DMS53 treated with DMSO at 0.1 percent for 48 hours (cell line): ENCODE data around the gene LLGL1.

Experiments
- DNase-seq: peaks from one replicate; lab custom pipeline; 2025; ENCODE audit not compliant: unreplicated experiment; lab: John Stamatoyannopoulos, UW

The LLGL1 gene

DNA sequence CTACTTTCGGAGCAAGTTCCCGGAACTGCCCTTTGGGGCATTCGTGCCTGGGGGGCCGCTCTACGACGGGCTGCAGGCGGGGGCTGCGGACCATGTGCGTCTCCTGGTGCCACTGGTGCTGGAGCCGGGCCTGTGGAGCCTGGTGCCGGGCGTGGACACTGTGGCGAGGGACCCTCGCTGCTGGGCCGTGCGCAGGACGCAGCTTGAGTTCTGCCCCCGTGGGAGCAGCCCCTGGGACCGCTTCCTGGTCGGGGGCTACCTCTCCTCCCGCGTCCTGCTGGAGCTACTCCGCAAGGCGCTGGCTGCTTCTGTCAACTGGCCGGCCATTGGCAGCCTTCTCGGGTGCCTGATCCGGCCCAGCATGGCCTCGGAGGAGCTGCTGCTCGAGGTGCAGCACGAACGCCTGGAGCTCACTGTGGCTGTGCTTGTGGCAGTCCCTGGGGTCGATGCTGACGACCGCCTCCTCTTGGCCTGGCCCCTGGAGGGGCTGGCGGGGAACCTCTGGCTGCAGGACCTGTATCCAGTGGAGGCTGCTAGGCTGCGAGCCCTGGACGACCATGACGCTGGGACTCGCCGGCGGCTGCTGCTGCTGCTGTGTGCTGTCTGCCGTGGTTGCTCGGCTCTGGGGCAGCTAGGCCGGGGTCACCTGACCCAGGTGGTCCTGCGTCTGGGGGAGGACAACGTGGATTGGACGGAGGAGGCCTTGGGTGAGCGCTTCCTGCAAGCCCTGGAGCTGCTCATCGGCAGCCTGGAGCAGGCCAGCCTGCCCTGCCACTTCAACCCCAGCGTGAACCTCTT lies 38.6 kb downstream of the LLGL1 start:
- DNase-seq, result no peak

DNA sequence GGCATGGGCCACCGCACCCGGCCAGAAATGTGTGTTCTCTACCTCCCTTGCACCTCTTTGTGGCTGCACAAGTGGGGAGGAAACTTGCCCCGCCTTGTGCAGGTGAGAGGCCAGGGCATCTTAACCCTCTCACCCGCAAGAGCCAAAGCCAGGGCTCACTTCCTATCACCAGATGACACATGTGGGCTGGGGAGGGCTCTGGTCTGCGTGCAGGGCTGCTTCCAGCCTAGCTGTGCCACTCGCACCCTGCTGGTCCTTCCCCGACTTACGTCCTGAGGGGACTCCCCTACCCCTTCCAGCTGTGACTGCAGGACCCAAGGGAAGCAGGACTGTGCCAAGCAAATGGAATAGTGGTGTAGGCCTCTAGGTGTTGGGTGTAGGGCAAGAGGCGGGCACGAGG lies 41.9 kb downstream of the LLGL1 start:
- no peak for DNase-seq

DNA sequence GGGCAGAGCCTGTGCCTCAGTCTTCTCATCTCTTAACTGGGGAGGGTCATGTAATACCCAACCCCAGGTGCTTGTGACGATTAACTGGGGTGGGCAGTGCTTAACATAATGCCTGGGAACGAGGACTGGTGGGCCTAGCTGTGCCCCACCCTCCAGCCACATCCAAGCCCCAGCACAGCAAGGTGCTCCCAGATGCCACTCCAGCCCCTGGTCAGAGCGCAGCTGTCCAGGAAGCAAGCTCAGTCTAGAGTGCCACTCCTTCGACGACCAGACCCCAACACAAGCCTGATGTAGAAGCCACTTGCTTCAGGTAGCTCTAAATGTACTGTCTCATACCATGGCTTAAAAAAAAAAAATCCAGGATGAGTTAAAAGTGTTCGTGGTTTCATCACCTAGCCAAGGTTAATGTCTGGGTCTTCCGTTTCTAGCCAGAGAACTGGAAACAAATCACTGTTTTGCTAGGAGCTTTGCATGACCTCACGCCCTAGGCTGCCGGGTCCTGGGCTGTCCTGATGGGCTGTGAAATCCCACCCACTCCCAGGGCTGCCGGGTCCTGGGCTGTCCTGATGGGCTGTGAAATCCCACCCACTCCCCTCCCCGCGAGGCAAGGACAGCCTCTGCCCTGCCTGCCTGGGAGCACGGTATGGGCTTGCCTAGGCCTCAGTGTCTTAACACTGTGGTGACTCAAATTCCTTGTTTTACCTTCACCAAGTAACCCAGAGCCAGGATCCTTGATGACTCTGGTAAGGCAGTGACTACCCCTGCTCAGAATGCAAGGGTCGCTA lies 42.7 kb downstream of the LLGL1 start:
- no peak for DNase-seq

DNA sequence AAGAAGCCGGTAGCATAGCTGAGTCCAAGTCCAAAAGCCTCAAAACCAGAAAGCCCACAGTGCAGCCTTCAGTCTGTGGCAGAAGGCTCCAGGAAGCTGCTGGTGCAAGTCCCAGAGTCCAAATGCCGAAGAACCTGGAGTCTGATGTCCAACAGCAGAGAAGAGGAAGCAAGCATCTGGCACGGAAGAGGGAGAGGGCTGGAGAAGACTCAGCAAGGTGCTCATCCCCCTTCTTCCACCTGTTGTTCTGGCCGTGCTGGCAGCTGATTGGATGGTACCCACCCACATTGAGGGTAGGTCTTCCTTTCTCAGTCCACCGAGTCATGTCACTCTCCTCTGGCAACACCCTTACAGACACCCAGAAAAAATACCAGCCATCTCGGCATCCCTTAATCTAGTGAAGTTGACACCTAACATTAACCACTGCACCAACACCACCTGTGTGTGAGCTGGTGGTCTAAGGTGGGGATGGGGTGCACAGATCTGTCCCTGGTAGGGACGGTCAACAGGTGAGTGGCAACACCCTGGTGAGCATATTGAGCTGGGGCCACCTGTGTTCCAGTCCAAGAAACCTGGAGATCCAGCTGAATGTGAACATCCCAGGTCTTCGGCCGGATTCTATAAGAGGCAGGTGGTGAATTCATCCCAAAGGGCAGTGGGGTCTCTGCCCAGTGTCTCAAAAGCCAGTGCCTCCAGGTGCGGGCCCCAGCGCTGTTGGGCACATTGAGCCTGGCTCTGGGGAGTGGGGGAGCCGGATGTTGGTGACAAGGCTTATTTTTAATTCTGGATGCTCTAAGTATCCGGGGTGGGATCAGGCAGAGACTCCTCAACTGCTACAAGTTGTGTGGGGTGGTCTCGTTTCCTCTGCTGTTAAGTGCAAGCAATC lies 44.9 kb downstream of the LLGL1 start:
- no peak for DNase-seq

DNA sequence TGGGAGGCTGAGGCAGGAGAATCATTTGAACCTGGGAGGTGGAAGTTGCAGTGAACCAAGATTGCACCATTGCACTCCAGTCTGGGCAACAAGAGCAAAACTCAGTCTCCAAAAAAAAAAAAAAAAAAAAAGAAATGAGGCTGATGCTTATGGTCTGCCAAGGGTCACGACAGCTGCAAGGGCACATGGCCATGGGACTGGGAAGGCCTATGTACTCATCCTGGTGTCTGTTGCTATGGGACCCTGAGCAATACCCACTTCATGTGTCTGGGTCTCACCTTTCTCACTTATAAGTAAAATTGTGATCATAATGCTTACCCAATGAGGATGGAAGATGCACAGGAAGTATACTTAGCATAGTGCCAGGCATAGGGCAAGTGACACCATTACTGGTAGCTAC lies 51.6 kb downstream of the LLGL1 start:
- DNase-seq, result no peak

DNA sequence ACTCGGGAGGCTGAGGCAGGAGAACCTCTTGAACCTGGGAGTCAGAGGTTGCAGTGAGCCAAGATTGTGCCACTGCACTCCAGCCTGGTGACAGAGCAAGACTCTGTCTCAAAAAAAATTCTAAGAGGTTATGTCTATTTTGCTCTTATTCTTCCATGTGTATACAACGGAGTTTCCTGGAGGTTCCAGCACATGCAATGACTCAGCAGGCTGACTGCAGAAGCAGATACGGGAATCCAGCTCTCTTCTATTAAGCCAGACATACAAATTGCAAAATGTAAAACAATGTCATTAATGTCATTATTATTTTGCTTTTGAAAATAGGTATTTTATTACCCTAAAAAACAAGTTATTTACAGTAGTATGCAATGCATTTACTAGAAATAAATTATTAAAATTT lies 53.4 kb downstream of the LLGL1 start:
- DNase-seq, result no peak

DNA sequence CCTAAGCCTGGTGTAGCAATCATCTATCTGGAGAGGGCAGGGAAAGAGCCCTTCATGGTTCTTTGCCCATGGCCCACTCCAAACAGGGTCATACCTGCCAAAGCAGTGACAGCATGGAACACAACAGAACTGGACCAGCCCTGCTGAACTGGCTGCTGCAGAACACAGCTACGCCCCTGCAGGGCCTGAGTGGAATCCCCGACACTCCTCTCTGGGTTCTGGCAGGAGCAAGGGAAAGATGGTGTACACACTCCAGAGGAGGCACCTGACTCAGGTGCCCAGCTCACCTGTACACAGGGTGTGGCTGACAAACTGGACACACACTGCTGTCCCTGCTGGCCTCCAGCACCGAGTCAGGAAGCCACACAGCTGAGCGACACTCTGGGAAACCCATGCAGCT lies 54.8 kb downstream of the LLGL1 start:
- no peak for DNase-seq

DNA sequence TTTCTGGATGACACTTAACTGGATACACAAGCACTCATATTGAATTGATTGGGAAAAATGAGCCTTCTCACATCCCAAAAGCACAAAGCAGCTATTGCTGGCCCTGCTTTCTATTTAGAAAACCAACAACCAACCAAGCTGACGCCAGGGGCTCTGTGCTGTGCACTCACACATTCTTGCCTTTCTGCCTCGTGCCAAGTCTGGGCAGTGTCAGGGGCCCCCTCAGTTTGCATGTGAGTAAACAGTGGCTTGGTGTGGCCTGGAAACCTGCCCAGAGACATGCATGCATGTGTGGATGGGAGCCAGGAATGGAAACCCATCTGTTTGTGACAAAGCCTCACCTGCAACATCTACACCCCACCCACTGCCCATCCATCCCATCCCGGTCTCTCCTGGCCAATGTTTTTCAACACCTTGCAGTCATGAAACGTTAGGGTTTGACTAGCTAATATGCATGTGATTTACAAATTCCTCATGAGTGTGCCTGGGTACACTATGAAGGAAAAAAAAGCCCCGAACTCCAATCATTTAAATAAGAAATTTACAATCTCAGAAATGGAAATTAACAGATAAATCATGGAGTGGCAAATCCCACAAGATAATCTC lies 55.4 kb downstream of the LLGL1 start:
- no peak for DNase-seq

DNA sequence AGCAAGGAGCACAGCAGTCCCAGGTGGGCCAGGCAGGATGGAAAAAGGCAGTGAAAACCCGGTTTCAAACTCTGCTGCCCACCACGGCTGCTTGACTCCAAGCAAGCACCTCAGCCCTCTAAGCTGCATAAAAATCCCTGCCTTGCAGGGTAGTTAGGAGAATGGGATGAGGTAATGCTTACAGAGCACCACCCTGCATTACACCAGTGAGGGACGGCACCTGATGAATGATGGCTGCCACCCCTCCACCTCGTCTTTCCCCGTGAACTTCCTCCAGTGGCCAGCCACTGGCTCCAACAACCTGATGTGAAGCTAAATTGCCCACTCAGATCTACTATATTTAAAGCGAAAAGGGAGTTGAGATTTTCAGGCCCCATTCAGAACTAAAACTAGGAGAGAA lies 56.4 kb downstream of the LLGL1 start:
- no peak for DNase-seq

DNA sequence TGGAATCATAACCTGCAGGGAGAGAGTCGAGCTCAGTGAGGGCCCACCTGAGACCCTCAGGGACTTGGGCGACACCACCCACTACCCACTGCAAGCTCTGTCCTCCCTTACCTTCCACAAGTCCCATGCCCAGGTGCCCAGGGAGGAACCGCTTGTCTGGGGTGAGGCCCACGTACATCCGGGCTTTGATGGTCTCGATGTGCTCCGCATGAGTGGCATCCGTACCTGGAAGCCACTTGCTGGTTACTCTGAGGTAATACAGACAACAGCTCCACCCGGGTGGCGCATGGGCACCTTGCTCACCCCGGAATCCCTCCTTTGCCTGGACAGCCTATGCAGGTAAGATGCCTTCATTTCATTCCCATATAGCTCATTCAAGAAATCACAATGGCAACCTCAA lies 59.9 kb downstream of the LLGL1 start:
- DNase-seq, result no peak

DNA sequence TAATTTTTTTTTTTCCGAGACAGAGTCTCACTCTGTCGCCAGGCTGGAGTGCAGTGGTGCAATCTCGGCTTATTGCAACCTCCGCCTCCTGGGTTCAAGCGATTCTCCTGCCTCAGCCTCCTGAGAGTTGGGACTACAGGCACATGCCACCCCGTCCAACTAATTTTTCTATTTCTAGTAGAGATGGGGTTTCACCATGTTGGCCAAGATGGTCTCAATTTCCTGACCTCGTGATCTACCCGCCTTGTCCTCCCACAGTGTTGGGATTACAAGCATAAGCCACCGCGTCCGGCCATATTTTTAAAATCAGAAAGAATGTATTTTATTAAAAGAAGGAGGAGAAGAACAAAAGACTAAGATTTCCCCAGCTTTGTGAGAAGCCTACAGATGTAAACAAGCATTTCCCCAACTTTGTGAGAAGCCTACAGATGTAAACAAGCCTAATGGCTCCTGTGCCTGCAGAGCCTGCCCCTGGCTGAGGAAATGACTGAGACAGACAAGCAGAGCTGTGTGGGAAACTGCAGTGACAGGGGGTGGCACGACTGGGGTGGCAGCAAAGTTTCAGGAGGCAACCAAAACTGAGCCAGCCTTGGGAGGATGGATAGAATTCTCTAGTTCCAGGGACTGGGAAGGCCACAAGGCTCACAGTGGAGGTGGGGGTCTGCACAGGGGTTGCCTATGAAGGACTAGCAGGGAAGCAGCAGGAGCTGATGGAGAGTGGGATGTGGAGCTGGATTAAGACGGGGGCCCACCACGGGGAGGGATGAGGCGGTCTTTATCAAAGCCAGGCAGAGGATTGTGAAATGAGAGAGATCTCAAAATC lies 66.5 kb downstream of the LLGL1 start:
- DNase-seq, result no peak
